ENCODE results near the gene BTG3. TPM values are rescaled to one million over a fixed set of nuclear protein-coding genes. Genes with fewer than 3 reads are reported as not detected.

BTG3 gene
- total RNA-seq, 1 donor from 2014 or later = 17.1 TPM

GRCh38 chr21:17580319-17580718 is 32.4 kb downstream of the BTG3 start:
- no peaks in the 10 kb centered on the region for H3K27me3 Mint-ChIP-seq
- H3K27ac Mint-ChIP-seq = no peak overlapping the region
- no peak for ATAC-seq (ENCODE audit: low read depth)
- no peak for TF ChIP-seq CTCF (IDR thresholded peaks at IDR 0.05)
- no peaks in the 10 kb centered on the region for H3K4me1 Mint-ChIP-seq
- intact Hi-C loops (cut with micrococcal nuclease) = no loop called here
- no peak for DNase-seq
- H3K9me3 Mint-ChIP-seq = no peaks in the 10 kb centered on the region
- no peaks in the 10 kb centered on the region for H3K36me3 Mint-ChIP-seq (ENCODE audit: low read depth)
- H3K4me3 Mint-ChIP-seq = no peak overlapping the region
- ChIA-PET CTCF (no interaction called here), POLR2A (no interaction called here)

- DNase-seq (no peak), ATAC-seq (ENCODE audit: low read depth) (no peak)
- H3K4me1 Mint-ChIP-seq = no peaks in the 10 kb centered on the region
- peaks cover 8% of the 10 kb centered on the region for H3K27me3 Mint-ChIP-seq
- no peaks in the 10 kb centered on the region for H3K9me3 Mint-ChIP-seq
- POLR2A ChIA-PET = no interaction called here
- no peak overlapping the region for H3K27ac Mint-ChIP-seq
- H3K36me3 Mint-ChIP-seq (ENCODE audit: low read depth) = no peaks in the 10 kb centered on the region
- H3K4me3 Mint-ChIP-seq = no peak overlapping the region
- TF ChIP-seq CTCF (IDR thresholded peaks at IDR 0.05) = no peak
- CTCF ChIA-PET = no interaction called here
- intact Hi-C loops (cut with micrococcal nuclease) = no loop called here
Measured at GRCh38 chr21:17578876-17579275, 33.8 kb downstream of the BTG3 start.

GRCh38 chr21:17578162-17578561 is 34.5 kb downstream of the BTG3 start:
- intact Hi-C loops (cut with micrococcal nuclease) = no loop called here
- DNase-seq = no peak
- ChIA-PET POLR2A (no interaction called here), CTCF (no interaction called here)
- ATAC-seq (ENCODE audit: low read depth) = no peak
- peaks cover 11% of the 10 kb centered on the region for H3K27me3 Mint-ChIP-seq
- H3K4me3 Mint-ChIP-seq = no peak overlapping the region
- H3K4me1 Mint-ChIP-seq = no peaks in the 10 kb centered on the region
- no peaks in the 10 kb centered on the region for H3K9me3 Mint-ChIP-seq
- TF ChIP-seq CTCF (IDR thresholded peaks at IDR 0.05) = no peak
- no peaks in the 10 kb centered on the region for H3K36me3 Mint-ChIP-seq (ENCODE audit: low read depth)
- no peak overlapping the region for H3K27ac Mint-ChIP-seq

GRCh38 chr21:17577701-17578100 is 35.0 kb downstream of the BTG3 start:
- no peaks in the 10 kb centered on the region for H3K36me3 Mint-ChIP-seq (ENCODE audit: low read depth)
- H3K27ac Mint-ChIP-seq = no peak overlapping the region
- intact Hi-C loops (cut with micrococcal nuclease) = no loop called here
- ATAC-seq (ENCODE audit: low read depth) (no peak), DNase-seq (no peak)
- H3K4me3 Mint-ChIP-seq = no peak overlapping the region
- no peaks in the 10 kb centered on the region for H3K4me1 Mint-ChIP-seq
- ChIA-PET POLR2A (no interaction called here), CTCF (no interaction called here)
- no peaks in the 10 kb centered on the region for H3K9me3 Mint-ChIP-seq
- no peak for TF ChIP-seq CTCF (IDR thresholded peaks at IDR 0.05)
- peaks cover 13% of the 10 kb centered on the region for H3K27me3 Mint-ChIP-seq

- no peaks in the 10 kb centered on the region for H3K36me3 Mint-ChIP-seq (ENCODE audit: low read depth)
- CTCF ChIA-PET = no interaction called here
- H3K27ac Mint-ChIP-seq = no peak overlapping the region
- peaks cover 13% of the 10 kb centered on the region for H3K27me3 Mint-ChIP-seq
- H3K4me1 Mint-ChIP-seq = no peaks in the 10 kb centered on the region
- DNase-seq = no peak
- H3K4me3 Mint-ChIP-seq = no peak overlapping the region
- intact Hi-C loops (cut with micrococcal nuclease) = no loop called here
- no peak for TF ChIP-seq CTCF (IDR thresholded peaks at IDR 0.05)
- H3K9me3 Mint-ChIP-seq = no peaks in the 10 kb centered on the region
- POLR2A ChIA-PET = no interaction called here
- no peak for ATAC-seq (ENCODE audit: low read depth)
Measured at GRCh38 chr21:17576080-17576835, 36.4 kb downstream of the BTG3 start.
